H1 (cell line): ENCODE data around the gene PGBD5. TPM values are rescaled to one million over a fixed set of nuclear protein-coding genes. Genes with fewer than 3 reads are reported as not detected.

Experiments
- CTCF ChIA-PET: fragments of 300-600 bp; sonication (Branson Sonifier 250); formaldehyde crosslinking; loops from one replicate; lab custom pipeline; 2021; ENCODE audit not compliant: partially characterized antibody; lab: Charles Lee
- POLR2A ChIA-PET: fragments of 300-600 bp; sonication (Branson Sonifier 250); formaldehyde crosslinking; loops from one replicate; lab custom pipeline; 2021; ENCODE audit warnings: inconsistent platforms; ENCODE audit not compliant: partially characterized antibody; lab: Charles Lee
- DNase-seq, 2 experiments: peaks; one replicate each; pipeline versions ENCODE4 v3.0.0 to v3.0.0-alpha.2; 2010 to 2022; ENCODE audit warnings: low spot score in 2 of 2, low read depth in 1 of 2, mixed read lengths in 1 of 2
- FAIRE-seq: peaks from 2 replicates; lab custom pipeline; 2011; peaks lifted over from hg19 to GRCh38; lab: Jason Lieb, UNC
- H2AFZ ChIP-seq: 2 replicates; pipeline ENCODE4 v1.8.1; 2012; ENCODE audit warnings: low read length, inconsistent platforms
- H2AK5ac ChIP-seq: 2 replicates; pipeline ENCODE4 v1.6.1; 2013; ENCODE audit warnings: low read depth, low read length
- H2BK120ac ChIP-seq: replicated peaks from 2 replicates; pipeline ENCODE3; 2013; ENCODE audit warnings: low read depth, low read length, inconsistent platforms
- H2BK12ac ChIP-seq: 2 replicates; pipeline ENCODE4 v1.6.1; 2013; ENCODE audit warnings: low read depth, low read length
- H2BK15ac ChIP-seq: 2 replicates; pipeline ENCODE4 v1.6.1; 2013; ENCODE audit warnings: low read length
- H2BK20ac ChIP-seq: 2 replicates; pipeline ENCODE4 v1.6.1; 2013; ENCODE audit warnings: low read length
- H2BK5ac ChIP-seq: 2 replicates; pipeline ENCODE4 v1.6.1; 2013; ENCODE audit warnings: low read depth, low read length
- H3K14ac ChIP-seq: 2 replicates; pipeline ENCODE4 v1.6.1; 2013; ENCODE audit warnings: inconsistent platforms; ENCODE audit not compliant: insufficient read length
- H3K18ac ChIP-seq: 2 replicates; pipeline ENCODE4 v1.6.1; 2013; ENCODE audit warnings: low read length; ENCODE audit errors: extremely low read depth
- H3K23ac ChIP-seq: 2 replicates; pipeline ENCODE4 v1.6.1; 2013; ENCODE audit warnings: inconsistent platforms; ENCODE audit not compliant: insufficient read length
- H3K23me2 ChIP-seq: 2 replicates; pipeline ENCODE4 v1.6.1; 2013; ENCODE audit warnings: low read depth, low read length
- H3K27ac ChIP-seq: 2 replicates; pipeline ENCODE4 v1.6.1; 2011; ENCODE audit warnings: low read depth, low read length, inconsistent platforms
- H3K27me3 ChIP-seq, 4 experiments: replicated peaks in 1 of 4; 1 replicate in 1 of 4; 2 replicates in 3 of 4; pipeline versions ENCODE4 v1.6.1 to v1.8.1; 2011 to 2013; ENCODE audit warnings: low read length in 3 of 4, mild to moderate bottlenecking in 3 of 4, inconsistent platforms in 2 of 4, mixed read lengths in 2 of 4, moderate library complexity in 1 of 4; ENCODE audit not compliant: control insufficient read depth in 3 of 4, insufficient read depth in 3 of 4; ENCODE audit errors: extremely low read depth in 1 of 4
- H3K36me3 ChIP-seq, 4 experiments: 2 replicates each; pipeline versions ENCODE4 v1.6.1 to v1.8.1; 2011 to 2013; ENCODE audit warnings: mild to moderate bottlenecking in 4 of 4, low read length in 3 of 4, moderate library complexity in 2 of 4, control low read depth in 1 of 4, inconsistent platforms in 1 of 4; ENCODE audit not compliant: insufficient read depth in 4 of 4, control insufficient read depth in 2 of 4
- H3K4ac ChIP-seq: replicated peaks from 2 replicates; pipeline ENCODE3; 2013; ENCODE audit warnings: low read length, low read depth, mixed read lengths, inconsistent platforms; ENCODE audit not compliant: insufficient read length
- H3K4me1 ChIP-seq, 4 experiments: replicated peaks in 1 of 4; 1 replicate in 1 of 4; 2 replicates in 3 of 4; pipeline versions ENCODE4 v1.6.1 to v1.8.1; 2011 to 2013; ENCODE audit warnings: low read length in 3 of 4, inconsistent platforms in 2 of 4, mixed read lengths in 1 of 4; ENCODE audit not compliant: insufficient read depth in 4 of 4, control insufficient read depth in 3 of 4
- H3K4me2 ChIP-seq, 2 experiments: 2 replicates each; pipeline versions ENCODE4 v1.6.1 to v1.8.1; 2011 to 2013; ENCODE audit warnings: low read depth in 2 of 2, low read length in 2 of 2, control low read depth in 1 of 2, inconsistent platforms in 1 of 2, mild to moderate bottlenecking in 1 of 2; ENCODE audit not compliant: insufficient read depth in 1 of 2
- H3K4me3 ChIP-seq, 4 experiments: fragments of 200-600, 300-600 bp in 1 of 4; sonication (generic), shearing (Covaris generic), sonication (Bioruptor Twin) in 1 of 4; 2 replicates each; pipeline versions ENCODE4 v1.5.1 to v1.8.1; 2011 to 2016; ENCODE audit warnings: low read length in 4 of 4, low read depth in 3 of 4, control low read depth in 2 of 4, inconsistent platforms in 2 of 4, mild to moderate bottlenecking in 2 of 4, mixed read lengths in 1 of 4, moderate library complexity in 1 of 4; ENCODE audit not compliant: insufficient read depth in 2 of 4; ENCODE audit errors: extremely low read depth in 1 of 4
- H3K56ac ChIP-seq: replicated peaks from 2 replicates; pipeline ENCODE3; 2013; ENCODE audit warnings: low read depth, mild to moderate bottlenecking, mixed read lengths, low read length, inconsistent platforms; ENCODE audit not compliant: insufficient read length
- H3K79me1 ChIP-seq: 2 replicates; pipeline ENCODE4 v1.6.1; 2013; ENCODE audit warnings: low read depth, low read length, control low read depth
- H3K79me2 ChIP-seq, 2 experiments: 2 replicates each; pipeline versions ENCODE4 v1.6.1 to v1.8.1; 2012 to 2013; ENCODE audit warnings: low read length in 2 of 2, mild to moderate bottlenecking in 2 of 2, inconsistent platforms in 1 of 2; ENCODE audit not compliant: insufficient read depth in 2 of 2, control insufficient read depth in 1 of 2
- H3K9ac ChIP-seq, 4 experiments: replicated peaks in 1 of 4; 1 replicate in 1 of 4; 2 replicates in 3 of 4; pipeline versions ENCODE4 v1.6.1 to v1.8.1; 2011 to 2013; ENCODE audit warnings: low read depth in 3 of 4, low read length in 3 of 4, control low read depth in 2 of 4, mild to moderate bottlenecking in 2 of 4, moderate library complexity in 2 of 4, inconsistent platforms in 1 of 4; ENCODE audit errors: extremely low read depth in 1 of 4
- H3K9me3 ChIP-seq, 2 experiments: 2 replicates each; pipeline versions ENCODE4 v1.6.1 to v1.8.1; 2012 to 2013; ENCODE audit warnings: mild to moderate bottlenecking in 2 of 2, moderate library complexity in 2 of 2, control low read depth in 1 of 2, inconsistent platforms in 1 of 2, low read depth in 1 of 2, low read length in 1 of 2, mixed read lengths in 1 of 2; ENCODE audit not compliant: insufficient read depth in 2 of 2
- H4K20me1 ChIP-seq, 2 experiments: replicated peaks in 1 of 2; 2 replicates each; pipeline versions ENCODE3 to v1.8.1; 2011 to 2013; ENCODE audit warnings: inconsistent platforms in 2 of 2, low read length in 2 of 2, mild to moderate bottlenecking in 1 of 2; ENCODE audit not compliant: insufficient read depth in 2 of 2, control insufficient read depth in 1 of 2
- H4K5ac ChIP-seq: 2 replicates; pipeline ENCODE4 v1.6.1; 2013; ENCODE audit warnings: low read length, low read depth, mixed read lengths, inconsistent platforms; ENCODE audit not compliant: insufficient read length
- H4K8ac ChIP-seq: 2 replicates; pipeline ENCODE4 v1.8.0; 2013; ENCODE audit warnings: mild to moderate bottlenecking, moderate library complexity, low read length, inconsistent platforms; ENCODE audit not compliant: insufficient read depth; ENCODE audit errors: extremely low read depth
- H4K91ac ChIP-seq: replicated peaks from 2 replicates; pipeline ENCODE3; 2013; ENCODE audit warnings: low read length, mixed read lengths, inconsistent platforms; ENCODE audit not compliant: insufficient read length
- CBX8 ChIP-seq: fragments of 300-800, 300-1000 bp; sonication (generic); IDR thresholded peaks from 2 replicates; pipeline ENCODE4 v1.7.1; 2016; ENCODE audit warnings: low read depth, low read length, borderline replicate concordance
- CHD1 ChIP-seq: IDR thresholded peaks from 2 replicates; pipeline ENCODE4 v1.6.1; 2012; ENCODE audit warnings: low read depth, low read length, improper control_type of control experiment
- CTBP2 ChIP-seq: IDR thresholded peaks from 2 replicates; pipeline ENCODE4 v1.7.0; 2011; ENCODE audit warnings: borderline replicate concordance, mild to moderate bottlenecking, moderate library complexity, mixed read lengths, low read length; ENCODE audit not compliant: insufficient read depth, insufficient read length
- EGR1 ChIP-seq: IDR thresholded peaks from 2 replicates; pipeline ENCODE4 v1.6.1; 2011; ENCODE audit warnings: low read depth, low read length, borderline replicate concordance
- GTF2F1 ChIP-seq: IDR thresholded peaks from 2 replicates; pipeline ENCODE4 v1.6.1; 2012; ENCODE audit warnings: low read depth, low read length, improper control_type of control experiment, borderline replicate concordance
- MAX ChIP-seq: IDR thresholded peaks from 2 replicates; pipeline ENCODE4 v1.6.1; 2012; ENCODE audit warnings: inconsistent platforms
- NANOG ChIP-seq: IDR thresholded peaks from 2 replicates; pipeline ENCODE4 v1.6.1; 2011; ENCODE audit warnings: low read length, low read depth, mild to moderate bottlenecking, inconsistent platforms; ENCODE audit not compliant: insufficient read depth, poor library complexity, severe bottlenecking
- NRF1 ChIP-seq: IDR thresholded peaks from 2 replicates; pipeline ENCODE4 v1.6.1; 2011; ENCODE audit warnings: mild to moderate bottlenecking, low read depth, low read length, improper control_type of control experiment
- TAF7 ChIP-seq: optimal IDR thresholded peaks from 2 replicates; pipeline ENCODE3; 2011; ENCODE audit warnings: low read depth, mild to moderate bottlenecking, inconsistent platforms, low read length, moderate library complexity, borderline replicate concordance
- TCF12 ChIP-seq: IDR thresholded peaks from 2 replicates; pipeline ENCODE4 v1.6.1; 2011; ENCODE audit warnings: low read depth, mild to moderate bottlenecking, low read length
- WGBS, 2 experiments: shearing (Covaris generic) in 1 of 2; methylation state at CpG; one replicate each; pipeline versions ENCODE4 v1.1.6 to v1.1.7; 2013 to 2015; ENCODE audit warnings: low lambda C conversion rate in 2 of 2, mixed read lengths in 2 of 2, inconsistent platforms in 1 of 2, low coverage in 1 of 2, missing lambda C conversion rate in 1 of 2; ENCODE audit not compliant: insufficient replicate concordance in 2 of 2, insufficient coverage in 1 of 2, insufficient read length in 1 of 2; ENCODE audit errors: extremely low coverage in 1 of 2, missing lambda C conversion rate in 1 of 2; 5-methylcytosine and 5-hydroxymethylcytosine counted together
- polyA plus RNA-seq, 7 experiments: library from polyadenylated mRNA; depleted of rRNA in 3 of 7; stranded (reverse) in 5 of 7; unstranded in 2 of 7; fragments of >200 nt in 5 of 7; fragments of 200-250 nt in 2 of 7; gene quantifications; 1 replicate in 5 of 7; 2 replicates in 1 of 7; 4 replicates in 1 of 7; pipeline versions ENCODE4 v1.2.1 to v1.2.3, GENCODE V29; 2011 to 2013; ENCODE audit warnings: missing spikeins in 2 of 7, mixed read lengths in 2 of 7
- total RNA-seq: library from RNA; stranded (reverse); fragmentation: NEBNext Ultra II Directional; extraction: Animal tissue kit (Norgen Biotek cat#: 25700); gene quantifications from 2 replicates; pipeline ENCODE4 v1.2.1, GENCODE V29; 2021

PGBD5 gene
- total and polyA plus RNA-seq, 2 of the 8 experiments (the other 6 are each of a cell fraction or from before 2014, with no cell fraction given), result 16.3 to 18.4 TPM

- Histone ChIP-seq H2BK20ac (no peak overlapping the region), H4K91ac (peak overlapping the region; percentile 60), H4K5ac (no peak overlapping the region), H3K4me1 (peaks cover 0 to 6% (median 2%) of the 10 kb centered on the region in 4 experiments; a peak in 5 of 7 replicates), H3K36me3 (no peaks in the 10 kb centered on the region), H3K27ac (no peak overlapping the region), H3K79me2 (no peaks in the 10 kb centered on the region), H3K23ac (no peak overlapping the region), H2BK12ac (peak overlapping the region; percentile 60; the same call in 1 of the 2 replicates), H3K14ac (no peak overlapping the region), H2BK5ac (no peak overlapping the region), H3K4ac (no peak overlapping the region), H3K27me3 (no peaks in the 10 kb centered on the region; a peak in 2 of 7 replicates), H3K9ac (no peak overlapping the region), H2BK15ac (no peak overlapping the region), H2AFZ (no peak overlapping the region), H3K23me2 (peaks cover 5% of the 10 kb centered on the region; the same call in 1 of the 2 replicates), H3K18ac (no peak overlapping the region), H3K79me1 (no peaks in the 10 kb centered on the region), H3K4me3 (no peak overlapping the region), H4K8ac (no peak overlapping the region), H4K20me1 (no peaks in the 10 kb centered on the region), H3K9me3 (no peaks in the 10 kb centered on the region), H2AK5ac (no peak overlapping the region), H2BK120ac (no peak overlapping the region), H3K56ac (no peak overlapping the region), H3K4me2 (no peak overlapping the region)
- POLR2A ChIA-PET, result interaction anchor here (3.8 kb wide), 1 partner anchor 10 kb away, joined by 14 read pairs; no protein-coding TSS in a partner anchor
- 86% methylated on average over 17 of the region's 17 CpGs; no CpG with 5 or more reads in 1 of the 2 experiments for WGBS, 2 experiments
- TF ChIP-seq CHD1 (no peak), EGR1 (no peak), NANOG (no peak), TCF12 (no peak), TAF7 (no peak), CBX8 (no peak), MAX (no peak), CTBP2 (no peak), GTF2F1 (no peak), NRF1 (no peak)
- CTCF ChIA-PET, result interaction anchor here (0.7 to 3.3 kb wide), 3 partner anchors 9 to 100 kb away, joined by 3 to 10 read pairs (median 3); no protein-coding TSS in a partner anchor
- FAIRE-seq, result no peak
- no peak for DNase-seq
Observed at GRCh38 chr1:230287674-230288315, 138.3 kb downstream of the PGBD5 start.
